A549 treated with AZD9567 at 1 μM for 4 hours (cell line): ENCODE results near the gene PPP1R36. TPM values are rescaled to one million over a fixed set of nuclear protein-coding genes. Genes with fewer than 3 reads are reported as not detected.

Experiments
- total RNA-seq: library from RNA; stranded (reverse); fragments of 200-300 nt; extraction: Qiagen RNA extraction; gene quantifications from 5 replicates; pipeline ENCODE4 v1.2.3, GENCODE V29; 2022; ENCODE audit not compliant: insufficient read depth

Gene PPP1R36, protein sequence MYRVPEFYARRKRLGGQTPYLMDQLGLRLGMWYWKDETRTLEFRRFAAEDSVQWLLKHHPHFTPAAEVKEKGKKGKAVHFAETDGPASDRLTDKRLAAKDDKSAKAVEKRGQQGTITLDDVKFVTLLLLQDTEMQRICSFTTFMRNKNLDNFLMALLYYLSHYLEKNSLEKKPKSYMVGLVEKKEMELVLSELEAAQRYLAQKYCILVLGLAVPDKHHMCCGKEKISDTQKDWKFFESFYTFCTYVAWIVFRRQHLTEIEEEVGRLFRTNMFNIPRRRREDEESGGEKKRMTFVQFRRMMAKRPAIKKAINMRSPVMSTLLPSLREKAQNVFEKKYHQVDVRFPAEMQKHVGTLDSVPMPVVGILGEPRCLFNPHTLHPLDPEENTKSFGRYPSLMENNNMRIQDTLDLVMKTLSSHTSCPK
- 0.17 to 0.37 TPM (median 0.34 TPM) in 4 of 5 replicates, not detected in the other for total RNA-seq

DNA sequence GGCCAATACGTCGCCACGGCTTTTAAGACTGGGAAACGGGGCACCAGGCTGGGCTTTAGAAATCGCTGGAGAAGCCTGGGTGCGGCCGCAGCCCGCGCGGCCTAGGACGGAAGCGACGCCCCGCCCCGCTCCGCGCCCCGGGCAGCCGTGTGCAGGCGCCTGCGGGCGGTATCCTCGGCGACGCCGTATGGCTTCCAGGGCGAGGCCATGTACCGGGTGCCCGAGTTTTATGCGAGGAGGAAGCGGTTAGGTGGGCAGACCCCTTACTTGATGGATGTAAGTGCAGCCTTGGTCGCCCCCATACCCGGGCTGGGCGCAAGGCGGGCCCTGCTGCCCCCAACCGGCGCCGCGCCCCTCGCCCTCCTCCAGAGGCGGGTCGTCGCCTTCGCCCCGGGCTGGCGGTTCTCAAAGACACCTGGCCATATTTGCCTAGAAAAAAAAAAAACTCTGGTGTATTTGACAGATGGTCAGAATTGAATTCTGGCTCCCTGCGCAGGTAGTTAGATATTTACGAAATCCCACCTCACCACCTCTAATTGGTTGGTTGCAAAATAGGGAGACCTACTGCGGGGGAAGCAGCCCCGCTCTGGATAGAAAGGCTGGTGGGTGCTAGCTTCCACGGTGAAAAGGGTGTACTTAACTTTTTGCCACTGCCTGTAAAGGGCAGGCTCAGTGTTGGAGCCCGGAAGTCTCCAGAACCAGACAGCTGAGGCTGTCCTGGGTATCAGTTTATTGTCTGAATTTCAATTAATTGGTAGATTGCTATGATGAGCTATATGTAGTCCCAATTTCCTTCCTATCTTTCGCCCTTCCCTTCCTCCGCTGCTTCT is at the start of gene PPP1R36:
PPP1R36 (plus strand) TSS at position 171 of the 830 bp plus-strand sequence; CDS start at position 208, 37 bp downstream.

DNA sequence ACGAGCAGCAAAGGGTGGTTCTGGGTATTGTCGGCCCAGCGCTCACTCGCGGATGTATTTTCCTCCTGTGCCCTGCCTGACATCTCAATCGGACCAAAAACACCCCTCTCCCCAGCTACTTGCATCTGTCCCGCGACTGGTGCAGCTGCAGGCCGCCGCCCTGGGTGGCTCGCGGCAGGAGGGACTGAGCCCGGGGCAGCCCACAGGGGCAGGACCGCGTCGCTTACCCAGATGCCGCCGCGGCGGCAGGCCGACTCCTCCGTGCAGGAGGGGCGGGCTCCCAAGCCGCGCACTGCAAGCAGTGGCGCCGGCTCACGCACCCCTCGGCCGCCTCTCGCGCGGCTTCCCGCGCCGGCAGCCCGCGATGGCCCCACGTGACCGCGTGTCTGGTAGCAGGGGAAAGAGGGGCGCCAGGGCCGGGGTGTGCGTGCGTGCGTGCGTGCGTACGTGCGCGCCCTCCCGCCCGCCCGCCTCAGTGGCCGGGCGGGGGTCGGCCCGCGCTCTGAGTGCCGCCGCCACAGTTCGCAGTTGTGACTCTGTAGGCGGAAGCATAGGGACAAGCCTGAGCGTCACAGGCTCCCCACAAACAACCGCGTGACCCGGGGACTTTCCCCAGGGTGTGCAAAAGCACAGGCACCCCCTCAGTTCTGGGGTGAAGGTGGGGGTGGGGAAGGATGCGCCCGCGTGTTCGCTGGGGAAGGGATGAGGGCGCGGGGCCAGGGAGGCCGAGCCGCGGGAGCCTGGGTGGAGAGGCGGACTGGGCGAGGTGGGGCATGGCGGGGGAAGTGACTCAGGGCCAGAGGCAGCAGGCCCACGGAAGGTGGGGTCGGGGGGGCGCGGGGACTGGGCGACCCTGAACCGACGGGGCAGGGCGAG is 46.1 kb upstream of the PPP1R36 start, which contains the start of gene ZBTB25:
ZBTB25 (minus strand) TSS at position 405 of the 876 bp plus-strand sequence. CDS start 13,305 bp downstream, outside the sequence.

DNA sequence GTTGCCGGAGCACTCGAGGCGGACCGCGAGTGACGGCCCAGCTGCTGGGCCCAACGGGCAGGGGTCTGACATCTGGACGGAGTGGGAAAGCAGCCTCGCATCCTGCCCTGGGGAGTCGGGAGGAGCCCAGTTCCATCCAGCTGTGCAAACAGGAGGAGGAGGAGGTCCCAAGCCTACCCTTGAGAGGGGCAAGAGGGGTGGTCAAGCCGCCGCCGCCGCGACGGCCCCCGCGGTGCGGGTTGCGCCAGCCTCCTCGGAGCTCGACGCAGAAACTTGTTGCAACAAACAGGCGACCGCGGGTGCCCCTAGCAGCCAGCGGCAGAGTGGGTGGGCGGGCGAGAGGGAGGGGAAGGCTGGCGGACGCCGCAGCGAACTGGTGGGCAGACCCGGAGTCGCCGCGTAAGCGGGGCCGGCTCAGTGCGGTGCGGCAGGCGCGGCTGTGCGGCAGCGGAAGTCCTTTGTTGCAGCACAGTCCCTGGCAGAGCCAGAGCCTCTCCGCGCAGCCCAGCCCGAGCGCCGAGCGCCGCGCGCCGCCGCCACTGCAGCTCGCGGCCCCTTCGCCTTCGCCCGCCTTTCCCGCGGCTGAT is 45.4 kb upstream of the PPP1R36 start, which contains the start of gene ZBTB1:
ZBTB1 (plus strand) TSS at position 461 of the 587 bp plus-strand sequence. CDS start 16,735 bp downstream, outside the sequence.

DNA sequence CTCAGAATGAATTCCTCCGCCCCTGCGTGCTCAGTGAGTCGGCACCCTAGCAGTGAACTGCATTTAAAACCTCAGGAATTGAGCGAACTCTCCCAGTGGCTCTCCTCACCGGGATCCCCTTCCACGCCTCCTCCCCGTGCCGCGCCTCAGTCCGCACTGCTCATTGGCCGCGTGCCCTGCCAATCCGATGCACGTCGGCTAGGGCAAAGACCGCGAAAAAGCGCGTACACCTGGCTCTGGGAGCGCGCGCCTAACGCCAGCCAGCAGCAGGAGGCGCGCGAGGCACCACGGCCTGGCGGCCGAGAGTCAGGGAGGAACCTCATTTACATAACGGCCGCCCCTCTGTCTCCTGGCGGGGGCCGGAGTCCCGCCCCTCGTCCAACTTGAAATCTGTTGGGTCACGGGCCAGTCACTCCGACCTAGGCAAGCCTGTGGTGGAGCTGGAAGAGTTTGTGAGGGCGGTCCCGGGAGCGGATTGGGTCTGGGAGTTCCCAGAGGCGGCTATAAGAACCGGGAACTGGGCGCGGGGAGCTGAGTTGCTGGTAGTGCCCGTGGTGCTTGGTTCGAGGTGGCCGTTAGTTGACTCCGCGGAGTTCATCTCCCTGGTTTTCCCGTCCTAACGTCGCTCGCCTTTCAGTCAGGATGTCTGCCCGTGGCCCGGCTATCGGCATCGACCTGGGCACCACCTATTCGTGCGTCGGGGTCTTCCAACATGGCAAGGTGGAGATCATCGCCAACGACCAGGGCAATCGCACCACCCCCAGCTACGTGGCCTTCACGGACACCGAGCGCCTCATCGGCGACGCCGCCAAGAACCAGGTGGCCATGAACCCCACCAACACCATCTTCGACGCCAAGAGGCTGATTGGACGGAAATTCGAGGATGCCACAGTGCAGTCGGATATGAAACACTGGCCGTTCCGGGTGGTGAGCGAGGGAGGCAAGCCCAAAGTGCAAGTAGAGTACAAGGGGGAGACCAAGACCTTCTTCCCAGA is 9.3 kb upstream of the PPP1R36 start, which contains the start of gene HSPA2:
HSPA2 (plus strand) TSS at position 534 of the 995 bp plus-strand sequence; CDS start at position 643, 109 bp downstream.

Other genes with a start within 250 kb of the PPP1R36 start
- 103 to 130 TPM (median 111 TPM) in 5 replicates for gene MTHFD1, start 161.6 kb upstream of the PPP1R36 start, total RNA-seq
- gene AKAP5, start 84.5 kb upstream of the PPP1R36 start, total RNA-seq: 0.26 to 0.42 TPM (median 0.39 TPM) in 5 replicates
- gene ZBTB25, start 46.1 kb upstream of the PPP1R36 start, total RNA-seq: 5.0 to 8.2 TPM (median 5.6 TPM) in 5 replicates
- 19.4 to 28.1 TPM (median 21.3 TPM) in 5 replicates for gene ZBTB1, start 45.2 kb upstream of the PPP1R36 start, total RNA-seq
- 28.4 to 47.2 TPM (median 36.0 TPM) in 5 replicates for gene HSPA2, start 9.2 kb upstream of the PPP1R36 start, total RNA-seq
- gene PLEKHG3, start 154.5 kb downstream of the PPP1R36 start, total RNA-seq: 19.5 to 28.7 TPM (median 27.1 TPM) in 5 replicates